G401 (cell line): ENCODE data around the gene SRRM1. TPM values are rescaled to one million over a fixed set of nuclear protein-coding genes. Genes with fewer than 3 reads are reported as not detected.
"Not testable (repeated sequence)": the region's sequence is repeated elsewhere in the genome, so short reads cannot be mapped to it uniquely, and the experiment has no call there.

Source experiments
- DNase-seq: peaks from one replicate; pipeline ENCODE4 v3.0.0-alpha.2; 2015; ENCODE audit warnings: low spot score
- in situ Hi-C: cut with HindIII; loops from 2 replicates; pipeline ENCODE4 v1.10.0; 2016; ENCODE audit warnings: low sequenced_read_pairs, mixed read lengths
- total RNA-seq: library from RNA; depleted of rRNA; stranded (reverse); fragments of >200 nt; shearing (Covaris generic); gene quantifications from 2 replicates; pipeline ENCODE4 v1.2.3, GENCODE V29; 2014

Gene SRRM1
- total RNA-seq, 1 experiment from 2014 or later = 30.7 TPM

DNA sequence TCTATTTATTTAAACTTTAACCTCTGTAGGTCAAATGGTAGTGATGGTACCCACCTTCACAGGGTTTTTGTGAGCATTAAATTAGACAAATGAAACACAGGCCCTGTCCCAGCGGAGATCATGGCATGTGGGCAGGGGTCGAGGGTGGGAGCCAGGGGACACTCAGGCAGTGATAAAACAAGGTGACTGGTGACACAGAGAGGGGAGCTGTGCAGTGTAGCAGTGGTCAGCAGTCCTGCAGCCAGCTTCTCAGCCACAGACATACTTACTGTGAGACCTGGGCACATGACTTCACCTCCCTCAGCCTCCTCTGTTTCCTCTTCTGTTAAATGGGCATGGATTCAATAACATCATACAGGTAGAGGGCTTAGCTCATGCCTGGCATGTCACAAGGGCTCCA lies 44.9 kb downstream of the SRRM1 start:
- in situ Hi-C loops = no loop called here
- no peak for DNase-seq

DNA sequence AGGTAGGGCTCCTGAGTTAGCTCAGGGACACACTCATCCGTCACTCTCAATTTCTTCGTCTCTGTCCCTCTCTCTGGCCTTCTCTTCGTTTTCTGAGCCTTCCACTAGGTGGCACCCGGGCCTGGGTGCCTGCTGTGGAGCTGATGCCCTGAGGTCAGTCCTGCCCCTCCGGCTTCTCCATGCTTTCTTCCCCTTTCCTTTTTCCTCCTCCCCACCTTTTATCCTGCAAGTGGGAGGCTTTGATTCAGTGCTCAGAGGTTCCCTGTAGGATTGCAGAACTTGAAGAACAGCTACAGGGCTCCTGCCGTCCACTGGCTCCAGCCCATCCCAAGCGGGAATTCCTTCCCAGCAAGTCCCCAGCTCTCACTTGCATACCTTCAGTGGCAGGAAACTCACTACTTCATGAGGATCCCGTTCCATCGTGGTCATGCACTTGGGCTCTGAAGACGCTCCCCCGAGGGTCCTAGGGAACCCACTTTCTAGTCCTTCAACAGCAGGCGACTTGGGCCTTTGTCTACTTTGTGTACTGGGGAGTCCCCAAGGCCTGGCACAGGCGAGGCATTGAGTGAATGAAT lies 45.6 kb downstream of the SRRM1 start:
- peak; percentile 42 for DNase-seq
- in situ Hi-C loops = no loop called here

DNA sequence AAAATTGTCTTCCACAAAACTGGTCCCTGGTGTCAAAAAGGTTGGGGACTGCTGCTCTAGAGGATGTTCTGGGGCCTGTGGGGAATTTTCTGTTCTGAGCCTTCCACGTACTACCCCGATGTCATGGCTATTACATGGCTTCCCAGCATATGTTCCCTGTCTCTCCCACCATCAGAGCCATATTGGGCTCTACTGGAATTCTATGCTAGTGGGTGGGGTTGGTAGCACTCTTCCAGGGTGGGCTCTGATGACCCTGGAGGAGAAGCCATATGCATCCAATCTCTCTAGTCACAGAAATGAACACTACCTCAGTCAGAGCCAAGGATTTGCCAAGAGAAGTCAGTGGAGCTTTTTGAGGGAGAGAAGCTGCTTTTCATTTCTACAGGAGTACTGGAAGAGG lies 47.9 kb downstream of the SRRM1 start:
- in situ Hi-C loops = no loop called here
- DNase-seq = no peak

DNA sequence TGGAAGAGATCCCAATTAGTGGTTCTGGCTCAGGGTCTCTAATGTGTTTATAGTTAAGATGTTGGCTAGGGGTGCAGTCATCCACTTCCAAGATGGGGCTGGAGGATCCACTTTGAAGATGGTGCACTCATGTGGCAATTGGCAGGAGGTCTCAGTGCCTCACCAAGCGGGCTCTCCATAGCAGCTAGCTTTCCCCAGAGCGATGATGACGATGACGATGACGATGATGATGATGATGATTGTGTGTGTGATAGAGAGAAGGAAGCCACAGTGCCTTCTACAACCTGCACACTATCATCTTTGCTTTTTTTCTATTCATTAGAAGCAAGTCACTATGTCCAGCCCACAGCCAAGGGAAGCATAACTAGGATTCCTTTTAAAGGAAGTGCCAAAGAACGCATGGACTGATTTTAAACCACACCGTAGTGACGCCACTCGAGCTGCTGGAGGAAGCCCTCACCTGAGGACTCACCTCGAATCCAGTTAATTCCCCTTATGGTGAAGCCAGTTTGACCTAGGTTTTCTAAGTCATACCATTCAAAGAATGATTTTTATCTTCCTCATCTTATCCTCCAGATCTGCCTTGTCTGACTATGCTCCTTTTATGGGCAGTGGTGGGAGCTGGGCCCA lies 49.4 kb downstream of the SRRM1 start:
- in situ Hi-C loops = no loop called here
- no peak for DNase-seq

DNA sequence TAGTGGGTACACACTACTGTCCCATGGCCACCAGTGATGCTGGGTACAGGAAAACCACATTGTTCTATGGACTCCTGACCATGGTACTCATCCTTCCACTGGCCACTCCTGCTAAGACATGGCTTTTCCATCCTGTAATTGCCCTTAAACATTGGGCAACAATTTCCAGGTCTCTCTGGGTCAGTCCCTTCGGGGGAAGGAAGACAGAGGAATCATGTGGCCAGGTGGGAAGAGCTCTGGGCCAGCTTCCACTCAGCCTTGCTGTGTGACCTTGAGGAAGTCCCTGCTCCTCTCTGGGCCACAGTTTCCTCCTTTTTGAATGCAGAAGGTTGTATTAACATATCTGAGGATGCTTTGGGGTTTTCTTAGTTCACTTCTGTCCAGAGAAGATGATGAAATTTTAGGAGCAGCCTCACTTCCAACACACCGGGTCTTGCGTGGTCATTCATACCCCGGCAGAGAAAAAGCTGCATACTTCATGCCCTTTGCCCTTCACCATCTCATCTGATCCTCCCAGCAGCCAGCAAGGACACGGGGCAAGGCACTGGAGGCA lies 50.8 kb downstream of the SRRM1 start:
- no peak for DNase-seq
- in situ Hi-C loops = no loop called here

DNA sequence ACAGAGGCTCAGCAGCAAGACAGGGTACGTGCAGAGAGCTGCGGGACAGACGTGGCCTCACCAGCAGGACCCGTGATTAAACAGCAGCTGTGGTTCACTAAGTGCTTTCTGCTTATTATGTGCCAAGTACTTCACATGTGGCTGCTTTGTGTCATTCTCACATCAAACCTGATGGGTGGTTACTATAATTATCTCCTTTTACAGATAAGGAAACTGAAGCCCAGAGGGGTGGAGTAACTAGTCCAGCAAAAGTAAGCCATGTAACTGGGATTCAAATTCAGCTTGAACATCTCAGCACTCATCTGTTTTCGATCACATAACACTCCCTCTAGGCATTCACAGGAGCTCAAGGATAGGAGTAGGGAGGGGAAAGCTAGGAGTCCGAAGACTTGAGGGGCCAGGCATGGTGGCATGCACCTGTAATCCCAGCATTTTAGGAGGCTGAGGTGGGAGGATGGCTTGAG lies 51.3 kb downstream of the SRRM1 start:
- DNase-seq = no peak
- in situ Hi-C loops = no loop called here

DNA sequence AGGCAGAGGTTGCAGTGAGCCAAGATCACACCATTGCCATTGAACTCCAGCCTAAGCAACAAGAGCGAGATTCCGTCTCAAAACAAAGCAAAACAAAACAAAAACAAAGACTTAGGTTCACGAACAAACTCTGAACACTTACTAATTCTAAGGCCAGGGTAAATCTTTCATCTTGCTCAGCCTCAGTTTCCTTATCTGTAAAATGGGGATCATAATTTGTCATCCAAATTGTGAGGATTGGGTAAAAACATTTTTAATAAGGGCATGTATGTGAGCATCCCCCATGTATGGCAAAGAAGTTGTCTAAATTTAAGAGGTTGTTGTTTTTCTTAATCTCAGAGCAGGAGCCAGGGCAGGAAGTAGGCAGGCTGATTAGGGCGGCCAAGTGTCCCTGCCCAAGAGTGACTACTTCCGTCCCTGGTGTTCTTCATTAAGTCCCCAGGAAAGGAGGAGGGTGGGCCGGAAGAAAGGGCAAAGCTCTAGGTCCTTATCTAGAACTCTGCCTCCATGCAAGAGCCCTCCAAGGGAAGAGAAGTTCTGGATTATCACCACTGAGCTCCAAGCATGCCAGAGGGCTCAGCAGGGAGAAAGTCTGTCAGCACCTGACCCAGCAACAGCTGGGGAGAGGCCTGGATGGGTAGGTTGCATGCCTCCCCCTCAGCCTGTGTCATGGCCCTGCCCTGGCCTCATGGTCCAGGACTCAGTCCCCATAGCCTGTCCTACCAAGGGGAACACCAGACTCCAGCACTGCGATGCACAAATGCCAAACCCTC lies 52.3 kb downstream of the SRRM1 start:
- in situ Hi-C loops = no loop called here
- DNase-seq = no peak

DNA sequence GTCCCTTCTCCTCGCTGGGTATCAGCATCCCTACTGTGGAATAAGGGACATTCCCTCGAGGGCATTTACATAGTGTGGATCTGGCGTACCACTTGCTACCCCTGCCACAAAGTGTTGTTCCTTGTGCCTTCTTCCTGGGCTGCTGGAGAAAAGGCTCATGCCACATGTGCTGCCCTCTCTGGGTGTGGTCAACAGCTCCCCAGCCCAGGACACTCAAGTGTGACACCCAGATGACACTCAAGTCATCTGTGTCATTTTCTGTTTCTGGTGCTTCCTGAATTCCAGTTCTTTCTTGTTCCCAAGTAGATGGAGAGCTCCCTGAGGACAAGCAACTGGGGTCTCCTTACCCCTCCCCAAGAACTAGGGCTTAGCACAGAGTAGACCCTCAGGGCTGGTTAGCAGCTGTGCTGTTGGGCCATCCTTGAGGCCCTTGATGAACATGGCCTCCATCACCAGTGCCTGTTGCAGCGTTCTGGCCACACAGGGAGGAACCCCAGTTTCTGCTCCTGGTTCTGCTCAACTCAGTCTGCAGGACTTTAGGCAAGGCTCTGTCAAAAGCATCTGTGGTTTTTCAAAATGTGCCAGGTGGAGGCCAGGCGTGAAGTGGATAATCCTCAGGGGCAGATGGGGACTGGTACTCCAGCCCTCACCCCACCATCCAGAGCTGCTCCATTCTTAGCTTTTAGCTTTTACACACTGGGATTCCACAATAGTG lies 53.1 kb downstream of the SRRM1 start:
- no peak for DNase-seq
- in situ Hi-C loops = no loop called here

DNA sequence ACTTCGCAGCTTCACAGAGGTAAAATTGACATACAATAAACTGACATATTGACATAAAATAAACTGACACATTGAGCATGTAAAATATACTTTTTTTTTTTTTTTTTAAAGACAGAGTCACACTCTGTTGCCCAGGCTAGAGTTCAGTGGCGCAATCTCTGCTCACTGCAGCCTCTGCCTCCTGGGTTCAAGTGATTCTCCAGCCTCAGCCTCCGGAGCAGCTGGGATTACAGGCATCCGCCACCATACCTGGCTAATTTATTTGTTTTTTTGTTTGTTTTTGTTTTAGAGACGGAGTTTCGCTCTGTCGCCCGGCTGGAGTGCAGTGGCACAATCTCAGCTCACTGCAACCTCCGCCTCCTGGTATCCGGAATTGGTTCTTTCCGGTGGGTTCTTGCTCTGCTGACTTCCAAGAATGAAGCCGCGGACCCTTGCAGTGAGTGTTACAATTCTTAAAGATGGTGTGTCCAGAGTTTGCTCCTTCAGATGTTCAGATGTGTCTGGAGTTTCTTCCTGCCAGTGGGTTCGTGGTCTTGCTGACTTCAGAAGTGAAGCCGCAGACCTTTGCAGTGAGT lies 53.7 kb downstream of the SRRM1 start:
- no peak for DNase-seq
- in situ Hi-C loops = no loop called here

DNA sequence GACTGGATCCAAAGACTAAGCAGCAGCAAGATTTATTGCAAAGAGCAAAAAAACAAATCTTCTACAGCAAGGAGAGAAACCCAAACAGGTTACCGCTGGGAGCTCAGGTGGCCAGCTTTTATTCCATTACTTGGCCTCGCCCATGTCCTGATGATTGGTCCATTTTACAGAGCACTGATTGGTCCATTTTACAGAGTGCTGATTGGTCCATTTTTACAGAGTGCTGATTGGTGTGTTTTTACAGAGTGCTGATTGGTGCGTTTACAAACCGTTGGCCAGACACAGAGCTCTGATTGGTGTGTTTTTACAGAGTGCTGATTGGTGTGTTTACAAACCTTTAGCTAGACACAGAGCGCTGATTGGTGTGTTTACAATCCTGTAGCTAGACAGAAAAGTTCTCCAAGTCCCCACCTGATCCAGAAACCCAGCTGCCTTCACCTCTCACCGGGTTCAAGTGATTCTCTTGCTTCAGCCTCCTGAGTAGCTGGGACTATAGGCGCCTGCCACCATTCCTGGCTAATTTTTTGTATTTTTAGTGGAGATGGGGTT lies 54.4 kb downstream of the SRRM1 start:
- in situ Hi-C loops, DNase-seq: not testable (repeated sequence)

DNA sequence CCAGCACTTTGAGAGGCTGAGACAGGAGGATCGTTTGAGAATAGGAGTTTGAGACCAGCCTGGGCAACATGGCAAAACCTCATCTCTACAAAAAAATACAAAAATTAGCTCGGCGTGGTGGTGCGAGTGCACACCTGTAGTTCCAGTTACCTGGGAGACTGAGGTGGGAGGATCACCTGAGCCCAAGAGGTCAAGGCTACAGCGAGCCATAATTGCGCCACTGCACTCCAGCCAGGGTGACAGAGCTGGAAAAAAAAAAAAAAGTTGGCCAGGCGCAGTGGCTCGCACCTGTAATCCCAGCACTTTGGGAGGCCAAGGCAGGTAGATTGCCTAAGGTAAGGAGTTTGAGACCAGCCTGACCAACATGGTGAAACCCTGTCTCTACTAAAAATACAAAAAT lies 55.2 kb downstream of the SRRM1 start:
- DNase-seq, in situ Hi-C loops: not testable (repeated sequence)

DNA sequence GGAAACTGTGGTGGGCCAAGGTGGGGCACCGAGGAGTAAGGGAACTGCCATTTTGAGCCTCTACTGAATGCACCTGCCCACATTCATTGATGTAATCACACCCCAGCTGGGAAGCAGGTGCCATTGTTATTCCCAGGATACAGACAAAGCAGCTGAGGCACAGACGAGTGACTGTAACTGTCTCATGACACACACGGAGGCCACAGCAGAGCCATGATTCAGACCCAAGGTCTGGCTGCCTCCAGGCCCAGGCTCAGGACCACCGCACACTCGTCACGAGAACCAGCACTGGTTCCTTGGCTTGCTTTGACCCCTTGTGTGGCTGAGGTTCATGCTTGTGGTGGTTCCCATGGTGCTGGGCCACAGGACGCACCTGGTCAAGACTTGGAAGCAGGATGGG lies 56.5 kb downstream of the SRRM1 start:
- no peak for DNase-seq
- in situ Hi-C loops = no loop called here

DNA sequence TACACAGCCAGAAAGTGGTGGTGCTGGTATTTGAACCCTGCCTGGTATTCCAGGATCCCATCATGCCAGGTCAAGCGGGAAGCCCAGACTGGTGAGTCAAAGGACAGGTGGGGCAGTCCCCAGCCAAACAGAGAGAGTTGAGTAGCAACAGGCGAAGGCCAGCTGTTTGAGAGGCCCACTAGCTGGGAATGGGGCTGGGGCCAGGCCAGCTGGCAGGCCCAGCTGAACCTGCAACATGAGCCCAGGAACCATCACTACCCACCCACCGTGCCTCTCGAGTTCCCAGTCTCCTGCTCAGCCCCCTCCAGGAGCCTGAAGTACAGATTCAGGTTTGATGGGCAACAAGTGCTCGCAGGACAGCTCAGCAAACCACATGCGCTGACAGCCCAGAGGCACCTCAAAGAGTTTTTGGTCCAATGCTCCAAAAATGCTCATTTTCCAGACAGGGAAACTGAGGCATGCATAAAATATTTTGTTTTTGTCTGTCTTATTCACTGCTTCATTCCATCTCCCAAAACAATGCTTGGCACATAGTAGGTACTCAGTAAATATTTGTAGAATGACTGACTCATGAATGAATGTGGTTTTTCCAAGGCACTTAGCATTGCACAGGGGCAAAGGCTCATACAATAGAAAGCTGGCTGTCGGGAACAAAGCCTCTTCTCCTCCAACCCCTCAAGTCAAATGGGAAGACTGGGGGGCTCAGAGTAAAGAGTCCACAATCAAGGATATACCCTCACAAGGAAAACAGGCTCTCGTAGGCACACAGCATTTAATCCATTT lies 59.6 kb downstream of the SRRM1 start:
- in situ Hi-C loops = no loop called here
- DNase-seq = no peak

DNA sequence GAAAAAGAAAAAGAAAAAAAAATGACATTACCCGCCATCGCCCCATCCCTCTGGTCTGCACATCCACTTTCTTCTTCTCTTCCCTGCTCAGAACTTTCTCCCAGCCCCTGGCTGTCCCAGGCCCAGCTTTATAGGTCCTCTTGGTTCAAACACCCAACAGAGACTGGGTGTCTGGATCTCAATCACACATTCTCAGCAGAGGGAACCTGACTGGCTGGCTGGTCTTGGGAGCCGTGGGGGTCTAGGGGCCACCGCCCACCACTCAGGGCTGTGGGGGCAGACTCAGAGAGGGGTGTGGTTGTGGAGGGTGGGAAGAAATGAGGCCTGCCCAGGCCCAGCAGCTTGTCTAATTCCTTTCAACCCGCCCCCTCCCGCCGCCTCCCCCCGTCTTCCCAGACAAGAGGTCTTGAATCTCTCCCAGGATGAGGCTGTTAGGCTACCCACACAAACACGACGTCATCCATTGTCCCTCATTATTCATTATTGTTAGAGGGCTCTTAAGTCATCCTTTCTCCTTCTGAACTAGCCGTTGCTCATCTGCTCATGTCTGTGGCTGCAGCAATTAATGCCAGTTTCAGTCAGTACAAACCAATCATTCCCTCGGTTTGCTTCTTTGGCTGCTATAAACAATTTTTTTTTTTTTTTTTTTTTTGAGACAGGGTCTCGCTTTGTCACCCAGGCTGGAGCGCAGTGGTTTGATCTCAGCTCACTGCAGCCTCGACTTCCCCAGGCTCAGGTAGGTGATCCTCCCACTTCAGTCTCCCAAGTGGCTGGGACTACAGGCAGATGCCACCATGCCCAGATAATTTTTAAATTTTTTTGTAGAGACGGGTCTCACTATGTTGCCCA lies 61.5 kb downstream of the SRRM1 start:
- in situ Hi-C loops = no loop called here
- DNase-seq = peak; percentile 9

DNA sequence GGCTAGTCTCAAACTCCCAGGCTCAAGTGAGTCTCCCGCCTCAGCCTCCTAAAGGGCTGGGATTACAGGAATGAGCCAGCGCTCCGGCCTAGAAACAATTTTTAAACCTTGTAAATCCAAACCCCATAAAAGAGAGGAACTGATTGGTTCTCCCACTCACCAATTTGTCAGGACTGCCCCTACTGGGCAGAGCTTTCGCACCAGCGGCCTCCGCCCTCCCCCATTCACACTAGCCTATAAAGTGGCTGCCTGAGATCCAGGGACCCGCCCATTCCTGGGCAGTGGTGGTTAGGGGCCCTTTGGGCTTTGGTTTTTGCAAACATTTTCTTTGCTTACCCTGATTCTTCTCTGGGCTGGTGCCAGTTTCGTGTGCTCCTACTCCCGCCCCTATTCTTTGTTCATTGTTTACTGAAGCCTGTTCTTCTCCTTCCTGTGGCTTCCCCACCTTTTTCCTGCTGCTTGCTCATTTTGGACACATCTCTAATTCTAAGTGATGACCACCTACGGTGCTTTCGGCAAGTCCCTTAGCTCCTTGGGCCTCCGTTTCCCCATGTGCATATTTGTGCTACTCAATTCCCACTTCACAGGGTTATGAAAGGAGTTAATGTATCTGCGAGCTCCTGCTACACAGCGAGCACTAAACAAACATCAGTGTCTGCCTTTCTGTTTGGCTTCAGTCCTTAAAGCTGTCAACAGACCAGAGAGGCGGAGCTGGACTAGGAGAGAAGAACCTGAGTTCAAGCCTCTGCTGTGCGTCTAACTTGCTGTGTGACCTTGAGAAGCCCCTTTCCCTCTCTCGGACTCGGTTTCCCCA lies 62.4 kb downstream of the SRRM1 start:
- DNase-seq = peak; percentile 44
- in situ Hi-C loops = no loop called here

DNA sequence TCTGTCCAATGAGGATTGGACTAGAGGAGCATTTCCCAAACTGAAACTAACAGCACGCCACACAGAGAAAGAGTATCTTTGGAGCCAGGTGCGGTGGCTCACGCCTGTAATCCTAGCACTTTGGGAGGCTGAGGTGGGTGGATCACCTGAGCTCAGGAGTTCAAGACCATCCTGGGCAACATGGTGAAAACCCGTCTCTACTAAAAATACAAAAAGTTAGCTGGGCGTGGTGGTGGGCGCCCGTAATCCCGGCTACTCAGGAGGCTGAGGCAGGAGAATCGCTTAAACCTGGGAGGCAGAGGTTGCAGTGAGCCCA lies 62.9 kb downstream of the SRRM1 start:
- DNase-seq, in situ Hi-C loops: not testable (repeated sequence)

DNA sequence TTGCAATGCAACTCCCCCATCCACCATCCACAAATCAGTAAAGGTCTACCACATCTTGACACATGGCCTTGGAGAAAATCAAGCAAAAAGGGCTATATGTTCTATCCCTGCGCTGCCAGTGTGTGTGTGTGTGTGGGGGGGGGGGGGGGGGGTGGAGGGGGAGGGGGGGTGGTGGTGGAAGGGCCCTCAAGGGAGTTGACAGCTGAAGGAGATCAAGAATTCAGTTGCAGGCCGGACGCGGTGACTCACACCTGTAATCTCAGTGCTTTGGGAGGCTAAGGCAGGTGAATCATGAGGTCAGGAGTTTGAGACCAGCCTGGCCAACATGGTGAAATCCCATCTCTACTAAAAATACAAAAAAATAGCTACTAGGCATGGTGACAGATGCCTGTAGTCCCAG lies 64.6 kb downstream of the SRRM1 start:
- DNase-seq = no peak
- in situ Hi-C loops = no loop called here
